ENCODE results near the gene CTCF. TPM values are rescaled to one million over a fixed set of nuclear protein-coding genes. Genes with fewer than 3 reads are reported as not detected.

The CTCF gene
- total and polyA plus RNA-seq, 2 experiments from 2014 or later: 35.5 to 46.0 TPM

DNA sequence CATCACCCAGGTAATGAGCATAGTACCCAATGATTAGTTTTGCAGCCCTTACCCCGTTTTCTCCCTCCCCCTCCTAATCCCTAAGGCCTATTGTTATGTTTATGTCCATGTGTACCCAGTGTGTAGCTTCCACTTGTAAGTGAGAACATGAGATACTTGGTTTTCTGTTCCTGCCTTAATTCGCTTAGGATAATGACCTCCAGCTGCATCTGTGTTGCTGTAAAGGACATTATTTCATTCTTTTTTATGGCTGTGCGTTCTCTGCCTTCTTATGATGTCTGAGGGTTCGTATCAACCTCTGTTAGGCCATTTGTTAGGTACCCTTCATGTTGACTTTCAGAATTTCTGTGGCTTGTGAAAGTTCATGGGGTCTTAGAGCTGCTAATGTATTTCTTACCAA lies 31.0 kb downstream of the CTCF start:
- no peak for TF ChIP-seq EZH2 (IDR thresholded peaks at IDR 0.05; ENCODE audit: borderline replicate concordance)
- TF ChIP-seq, protein P1, sequence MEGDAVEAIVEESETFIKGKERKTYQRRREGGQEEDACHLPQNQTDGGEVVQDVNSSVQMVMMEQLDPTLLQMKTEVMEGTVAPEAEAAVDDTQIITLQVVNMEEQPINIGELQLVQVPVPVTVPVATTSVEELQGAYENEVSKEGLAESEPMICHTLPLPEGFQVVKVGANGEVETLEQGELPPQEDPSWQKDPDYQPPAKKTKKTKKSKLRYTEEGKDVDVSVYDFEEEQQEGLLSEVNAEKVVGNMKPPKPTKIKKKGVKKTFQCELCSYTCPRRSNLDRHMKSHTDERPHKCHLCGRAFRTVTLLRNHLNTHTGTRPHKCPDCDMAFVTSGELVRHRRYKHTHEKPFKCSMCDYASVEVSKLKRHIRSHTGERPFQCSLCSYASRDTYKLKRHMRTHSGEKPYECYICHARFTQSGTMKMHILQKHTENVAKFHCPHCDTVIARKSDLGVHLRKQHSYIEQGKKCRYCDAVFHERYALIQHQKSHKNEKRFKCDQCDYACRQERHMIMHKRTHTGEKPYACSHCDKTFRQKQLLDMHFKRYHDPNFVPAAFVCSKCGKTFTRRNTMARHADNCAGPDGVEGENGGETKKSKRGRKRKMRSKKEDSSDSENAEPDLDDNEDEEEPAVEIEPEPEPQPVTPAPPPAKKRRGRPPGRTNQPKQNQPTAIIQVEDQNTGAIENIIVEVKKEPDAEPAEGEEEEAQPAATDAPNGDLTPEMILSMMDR (IDR thresholded peaks at IDR 0.05; ENCODE audit: poor library complexity): no peak
- no peak for TF ChIP-seq EZH2phosphoT487 (IDR thresholded peaks at IDR 0.05; ENCODE audit: low read depth, severe bottlenecking, unreplicated experiment)
- Histone ChIP-seq H2AFZ (no peak overlapping the region), H3K27ac (no peak overlapping the region), H3K4me1 (ENCODE audit: insufficient read depth) (peaks cover 5% of the 10 kb centered on the region), H3K9me2 (replicated peaks; ENCODE audit: insufficient read depth) (no peaks in the 10 kb centered on the region), H3K9me3 (ENCODE audit: low read depth) (no peaks in the 10 kb centered on the region), H3K36me3 (replicated peaks; ENCODE audit: insufficient read depth, low read depth) (no peaks in the 10 kb centered on the region), H3K27me3 (no peaks in the 10 kb centered on the region), H3K4me3 (no peak overlapping the region), H3K4me2 (no peak overlapping the region), H4K20me1 (ENCODE audit: insufficient read depth, poor library complexity, severe bottlenecking) (peaks cover 25% of the 10 kb centered on the region), H3K79me2 (peaks cover 72% of the 10 kb centered on the region)
- 74% methylated on average over 4 of the region's 4 CpGs for WGBS (ENCODE audit: low lambda C conversion rate, missing lambda C conversion rate)
- no peak for DNase-seq (ENCODE audit: low spot score)

DNA sequence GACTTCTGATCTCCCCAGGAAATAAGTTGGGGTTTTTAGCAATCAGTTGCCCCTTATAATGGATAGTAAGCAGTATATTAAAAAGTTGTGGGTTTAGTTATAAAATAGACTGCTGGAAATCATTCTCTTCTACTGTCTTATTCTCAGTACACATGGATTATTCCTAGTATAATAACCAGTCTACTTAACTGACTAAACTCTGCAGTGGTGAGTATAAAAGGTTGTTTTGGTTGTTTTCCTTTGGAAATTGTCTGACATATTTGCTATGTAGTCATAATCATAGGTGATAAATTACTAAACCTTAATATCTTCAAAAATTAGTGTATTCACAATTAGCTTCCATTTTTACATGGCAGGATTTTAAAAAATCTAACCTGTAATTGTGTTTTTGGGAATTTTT lies 31.4 kb downstream of the CTCF start:
- H2AFZ ChIP-seq: no peak overlapping the region
- H4K20me1 ChIP-seq (ENCODE audit: insufficient read depth, poor library complexity, severe bottlenecking): peaks cover 27% of the 10 kb centered on the region
- H3K4me2 ChIP-seq: no peak overlapping the region
- no peaks in the 10 kb centered on the region for H3K9me2 ChIP-seq (replicated peaks; ENCODE audit: insufficient read depth)
- H3K27me3 ChIP-seq: no peaks in the 10 kb centered on the region
- H3K9me3 ChIP-seq (ENCODE audit: low read depth): no peaks in the 10 kb centered on the region
- H3K4me3 ChIP-seq: no peak overlapping the region
- TF ChIP-seq EZH2phosphoT487 (IDR thresholded peaks at IDR 0.05; ENCODE audit: low read depth, severe bottlenecking, unreplicated experiment): no peak
- TF ChIP-seq, protein P1 (IDR thresholded peaks at IDR 0.05; ENCODE audit: poor library complexity): no peak
- TF ChIP-seq EZH2 (IDR thresholded peaks at IDR 0.05; ENCODE audit: borderline replicate concordance): no peak
- no peaks in the 10 kb centered on the region for H3K36me3 ChIP-seq (replicated peaks; ENCODE audit: insufficient read depth, low read depth)
- H3K27ac ChIP-seq: no peak overlapping the region
- peaks cover 77% of the 10 kb centered on the region for H3K79me2 ChIP-seq
- H3K4me1 ChIP-seq (ENCODE audit: insufficient read depth): peaks cover 5% of the 10 kb centered on the region
- DNase-seq (ENCODE audit: low spot score): no peak

DNA sequence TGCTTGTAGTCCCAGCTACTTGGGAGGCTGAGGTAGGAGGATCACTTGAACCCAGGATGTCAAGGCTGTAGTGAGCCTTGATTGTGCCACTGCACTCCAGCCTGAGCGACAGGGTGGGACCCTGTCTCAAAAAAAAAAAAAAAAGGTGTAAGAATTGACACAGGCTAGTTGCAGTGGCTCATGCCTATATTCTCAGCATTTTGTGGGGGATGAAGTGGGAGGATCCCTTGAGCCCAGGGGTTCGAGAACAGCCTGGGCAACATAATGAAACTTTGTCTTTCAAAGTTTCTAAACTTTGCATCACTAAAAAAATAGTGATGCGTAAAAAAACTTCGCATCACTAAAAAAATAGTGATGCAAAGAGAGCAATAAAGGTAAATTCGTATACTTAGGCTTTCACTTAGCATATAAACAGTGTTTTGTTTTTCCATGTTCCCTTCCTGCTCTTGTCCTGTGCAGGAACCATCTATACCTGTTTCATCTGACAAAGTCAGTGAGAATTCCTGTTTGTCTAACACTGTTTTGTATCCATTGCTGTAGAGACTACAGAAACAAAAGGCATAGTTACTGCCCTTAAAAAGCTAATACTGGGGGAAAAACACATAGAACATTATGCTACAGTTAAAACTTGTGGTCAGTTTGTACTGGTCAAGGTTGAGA lies 32.1 kb downstream of the CTCF start:
- H3K36me3 ChIP-seq (replicated peaks; ENCODE audit: insufficient read depth, low read depth): no peaks in the 10 kb centered on the region
- H3K4me1 ChIP-seq (ENCODE audit: insufficient read depth): peaks cover 5% of the 10 kb centered on the region
- 88% methylated on average over 5 of the region's 5 CpGs for WGBS (ENCODE audit: low lambda C conversion rate, missing lambda C conversion rate)
- TF ChIP-seq EZH2 (IDR thresholded peaks at IDR 0.05; ENCODE audit: borderline replicate concordance) (no peak), EZH2phosphoT487 (IDR thresholded peaks at IDR 0.05; ENCODE audit: low read depth, severe bottlenecking, unreplicated experiment) (no peak)
- TF ChIP-seq, protein P1 (IDR thresholded peaks at IDR 0.05; ENCODE audit: poor library complexity): no peak
- no peaks in the 10 kb centered on the region for H3K9me2 ChIP-seq (replicated peaks; ENCODE audit: insufficient read depth)
- peaks cover 83% of the 10 kb centered on the region for H3K79me2 ChIP-seq
- no peaks in the 10 kb centered on the region for H3K27me3 ChIP-seq
- no peak overlapping the region for H3K4me3 ChIP-seq
- H4K20me1 ChIP-seq (ENCODE audit: insufficient read depth, poor library complexity, severe bottlenecking): peaks cover 29% of the 10 kb centered on the region
- no peak overlapping the region for H2AFZ ChIP-seq
- H3K4me2 ChIP-seq: no peak overlapping the region
- DNase-seq (ENCODE audit: low spot score): no peak
- no peaks in the 10 kb centered on the region for H3K9me3 ChIP-seq (ENCODE audit: low read depth)
- H3K27ac ChIP-seq: no peak overlapping the region
